HEK293 (cell line): ENCODE results near the gene STPG2.

ENCODE experiments used
- CTCF ChIA-PET: fragments of 350-600 bp; formaldehyde crosslinking; extraction: SDS; loops from one replicate; lab custom pipeline; 2021; ENCODE audit warnings: antibody characterized with exemption; lab: Yijun Ruan, JAX
- POLR2A ChIA-PET: fragments of 300-600 bp; formaldehyde crosslinking; extraction: SDS; loops from one replicate; lab custom pipeline; 2020; ENCODE audit warnings: antibody characterized with exemption, inconsistent platforms; lab: Yijun Ruan, JAX
- H3K27ac ChIP-seq: fragments of 200-500 bp; sonication (Bioruptor generic); 2 replicates; pipeline ENCODE4 v1.5.1; 2014; ENCODE audit warnings: low read depth, low read length, control low read depth, inconsistent platforms; ENCODE audit errors: extremely low read depth
- H3K36me3 ChIP-seq, 2 experiments: fragments of 200-500 bp in 1 of 2; sonication (Bioruptor generic) in 1 of 2; 1 replicate in 1 of 2; 2 replicates in 1 of 2; pipeline ENCODE4 v1.5.1; 2014 to 2017; ENCODE audit warnings: inconsistent platforms in 2 of 2, low read length in 2 of 2; ENCODE audit not compliant: control insufficient read depth in 2 of 2, insufficient read depth in 1 of 2
- H3K4me1 ChIP-seq: fragments of 200-500 bp; sonication (Bioruptor generic); 2 replicates; pipeline ENCODE4 v1.5.1; 2014; ENCODE audit warnings: mild to moderate bottlenecking, low read length, inconsistent platforms; ENCODE audit not compliant: control insufficient read depth, insufficient read depth
- H3K4me3 ChIP-seq: 2 replicates; pipeline ENCODE4 v1.5.1; 2011; ENCODE audit warnings: low read depth, mild to moderate bottlenecking, control low read depth, low read length, moderate library complexity
- H3K9me3 ChIP-seq: fragments of 200-500 bp; sonication (Bioruptor generic); 2 replicates; pipeline ENCODE4 v1.5.1; 2014; ENCODE audit warnings: low read depth, low read length, inconsistent platforms; ENCODE audit not compliant: control insufficient read depth, insufficient read depth
- GFI1B ChIP-seq: fragments of 450-650 bp; formaldehyde crosslinking; IDR thresholded peaks from 2 replicates; pipeline ENCODE4 v1.5.1; 2016; ENCODE audit warnings: missing biosample characterization, missing genetic modification characterization
- HOXD13 ChIP-seq: sonication (generic); formaldehyde crosslinking; IDR thresholded peaks from 2 replicates; pipeline ENCODE4 v1.8.0; 2022; ENCODE audit warnings: missing genetic modification reagents, borderline replicate concordance
- IKZF3 ChIP-seq: fragments of 450-650 bp; IDR thresholded peaks from 2 replicates; pipeline ENCODE4 v1.5.0; 2018; ENCODE audit warnings: missing biosample characterization, mild to moderate bottlenecking, missing genetic modification characterization, moderate library complexity
- INSM2 ChIP-seq: fragments of 450-650 bp; formaldehyde crosslinking; IDR thresholded peaks from 2 replicates; pipeline ENCODE4 v1.5.1; 2016; ENCODE audit warnings: missing biosample characterization, missing genetic modification characterization
- PRDM10 ChIP-seq: fragments of 450-650 bp; formaldehyde crosslinking; IDR thresholded peaks from 2 replicates; pipeline ENCODE4 v1.5.1; 2016; ENCODE audit warnings: missing biosample characterization, missing genetic modification characterization
- SALL2 ChIP-seq: fragments of 450-650 bp; formaldehyde crosslinking; IDR thresholded peaks from 2 replicates; pipeline ENCODE4 v1.5.0; 2017; ENCODE audit warnings: missing biosample characterization, mild to moderate bottlenecking, missing genetic modification characterization, borderline replicate concordance
- WT1 ChIP-seq: fragments of 450-650 bp; formaldehyde crosslinking; IDR thresholded peaks from 2 replicates; pipeline ENCODE4 v1.5.1; 2016; ENCODE audit warnings: missing biosample characterization, missing genetic modification characterization
- ZBTB20 ChIP-seq: fragments of 450-650 bp; formaldehyde crosslinking; IDR thresholded peaks from 2 replicates; pipeline ENCODE4 v1.5.1; 2016; ENCODE audit warnings: missing biosample characterization, missing genetic modification characterization
- ZBTB26 ChIP-seq: fragments of 450-650 bp; formaldehyde crosslinking; optimal IDR thresholded peaks from 2 replicates; pipeline ENCODE3; 2016; ENCODE audit warnings: missing biosample characterization, mild to moderate bottlenecking, missing genetic modification characterization
- ZBTB44 ChIP-seq: fragments of 450-650 bp; IDR thresholded peaks from 2 replicates; pipeline ENCODE4 v1.5.1; 2018; ENCODE audit warnings: missing biosample characterization, mild to moderate bottlenecking, missing genetic modification characterization
- ZBTB7A ChIP-seq: fragments of 450-650 bp; formaldehyde crosslinking; IDR thresholded peaks from 2 replicates; pipeline ENCODE4 v1.5.1; 2016; ENCODE audit warnings: low read depth, missing biosample characterization, missing genetic modification characterization
- ZFHX2 ChIP-seq: fragments of 450-650 bp; formaldehyde crosslinking; conservative IDR thresholded peaks from 2 replicates; pipeline ENCODE4 v1.5.1; 2016; ENCODE audit warnings: missing biosample characterization, missing genetic modification characterization
- ZFP3 ChIP-seq: fragments of 450-650 bp; formaldehyde crosslinking; IDR thresholded peaks from 2 replicates; pipeline ENCODE4 v1.5.1; 2016; ENCODE audit warnings: low read depth, missing biosample characterization, missing genetic modification characterization
- ZNF146 ChIP-seq: fragments of 450-650 bp; formaldehyde crosslinking; IDR thresholded peaks from 2 replicates; pipeline ENCODE4 v1.5.1; 2016; ENCODE audit warnings: missing biosample characterization, missing genetic modification characterization
- ZNF155 ChIP-seq: fragments of 450-650 bp; formaldehyde crosslinking; IDR thresholded peaks from 2 replicates; pipeline ENCODE4 v1.5.1; 2016; ENCODE audit warnings: missing biosample characterization, missing genetic modification characterization
- ZNF24 ChIP-seq: fragments of 450-650 bp; formaldehyde crosslinking; IDR thresholded peaks from 2 replicates; pipeline ENCODE4 v1.5.1; 2016; ENCODE audit warnings: missing biosample characterization, missing genetic modification characterization
- ZNF335 ChIP-seq: fragments of 450-650 bp; formaldehyde crosslinking; conservative IDR thresholded peaks from 2 replicates; pipeline ENCODE4 v1.5.1; 2016; ENCODE audit warnings: missing biosample characterization, missing genetic modification characterization
- ZNF341 ChIP-seq: fragments of 450-650 bp; formaldehyde crosslinking; IDR thresholded peaks from 2 replicates; pipeline ENCODE4; 2016; ENCODE audit warnings: low read depth, missing biosample characterization, missing genetic modification characterization
- ZNF510 ChIP-seq: fragments of 450-650 bp; formaldehyde crosslinking; IDR thresholded peaks from 2 replicates; pipeline ENCODE4 v1.5.1; 2018; ENCODE audit warnings: mild to moderate bottlenecking, missing genetic modification characterization, missing biosample characterization; ENCODE audit not compliant: insufficient replicate concordance
- ZNF610 ChIP-seq: fragments of 450-650 bp; formaldehyde crosslinking; IDR thresholded peaks from 2 replicates; pipeline ENCODE4 v1.5.1; 2016; ENCODE audit warnings: missing biosample characterization, missing genetic modification characterization, borderline replicate concordance
- TF ChIP-seq, protein P1 (sequence below): fragments of 450-650 bp; formaldehyde crosslinking; conservative IDR thresholded peaks from 2 replicates; pipeline ENCODE4 v1.5.1; 2016; ENCODE audit warnings: low read depth, missing biosample characterization, missing genetic modification characterization

Gene STPG2

DNA sequence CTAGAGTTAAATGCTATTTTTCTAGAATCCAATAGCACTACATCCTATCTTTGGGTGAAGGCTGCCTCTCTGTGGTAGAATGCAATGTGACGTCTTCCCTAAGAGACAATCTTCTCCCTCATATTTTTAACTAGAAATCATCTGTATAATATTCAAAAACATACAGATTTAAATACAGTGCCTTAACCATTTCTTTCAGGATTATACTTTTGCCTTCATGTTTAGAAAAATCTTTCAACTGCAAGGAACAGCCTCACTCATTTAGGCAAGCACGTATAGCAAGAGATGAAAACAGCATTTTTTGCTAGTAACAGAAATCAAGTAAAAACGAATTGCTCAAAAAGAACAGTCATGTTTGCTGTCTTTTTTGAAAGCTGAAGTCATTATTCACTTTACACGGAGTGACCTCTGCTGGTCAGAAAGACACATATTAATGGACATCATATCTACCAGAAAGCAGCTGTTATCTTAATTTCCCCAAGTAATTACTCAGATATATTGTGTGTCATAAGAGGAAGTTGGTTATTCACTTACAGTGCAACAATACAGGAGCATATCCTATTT is 422.3 kb downstream of the STPG2 start:
- no peaks in the 10 kb centered on the region for H3K36me3 ChIP-seq
- ChIA-PET CTCF (no interaction called here), POLR2A (no interaction called here)
- H3K9me3 ChIP-seq, result no peaks in the 10 kb centered on the region
- H3K27ac ChIP-seq, result no peak overlapping the region
- no peak overlapping the region for H3K4me3 ChIP-seq
- no peaks in the 10 kb centered on the region for H3K4me1 ChIP-seq
- TF ChIP-seq ZNF610, result no peak
- no peak for TF ChIP-seq ZBTB26
- TF ChIP-seq ZFHX2 (tag by site-specific recombination), result no peak
- TF ChIP-seq HOXD13 (CRISPR knock-in tag), result no peak
- TF ChIP-seq, protein P1, sequence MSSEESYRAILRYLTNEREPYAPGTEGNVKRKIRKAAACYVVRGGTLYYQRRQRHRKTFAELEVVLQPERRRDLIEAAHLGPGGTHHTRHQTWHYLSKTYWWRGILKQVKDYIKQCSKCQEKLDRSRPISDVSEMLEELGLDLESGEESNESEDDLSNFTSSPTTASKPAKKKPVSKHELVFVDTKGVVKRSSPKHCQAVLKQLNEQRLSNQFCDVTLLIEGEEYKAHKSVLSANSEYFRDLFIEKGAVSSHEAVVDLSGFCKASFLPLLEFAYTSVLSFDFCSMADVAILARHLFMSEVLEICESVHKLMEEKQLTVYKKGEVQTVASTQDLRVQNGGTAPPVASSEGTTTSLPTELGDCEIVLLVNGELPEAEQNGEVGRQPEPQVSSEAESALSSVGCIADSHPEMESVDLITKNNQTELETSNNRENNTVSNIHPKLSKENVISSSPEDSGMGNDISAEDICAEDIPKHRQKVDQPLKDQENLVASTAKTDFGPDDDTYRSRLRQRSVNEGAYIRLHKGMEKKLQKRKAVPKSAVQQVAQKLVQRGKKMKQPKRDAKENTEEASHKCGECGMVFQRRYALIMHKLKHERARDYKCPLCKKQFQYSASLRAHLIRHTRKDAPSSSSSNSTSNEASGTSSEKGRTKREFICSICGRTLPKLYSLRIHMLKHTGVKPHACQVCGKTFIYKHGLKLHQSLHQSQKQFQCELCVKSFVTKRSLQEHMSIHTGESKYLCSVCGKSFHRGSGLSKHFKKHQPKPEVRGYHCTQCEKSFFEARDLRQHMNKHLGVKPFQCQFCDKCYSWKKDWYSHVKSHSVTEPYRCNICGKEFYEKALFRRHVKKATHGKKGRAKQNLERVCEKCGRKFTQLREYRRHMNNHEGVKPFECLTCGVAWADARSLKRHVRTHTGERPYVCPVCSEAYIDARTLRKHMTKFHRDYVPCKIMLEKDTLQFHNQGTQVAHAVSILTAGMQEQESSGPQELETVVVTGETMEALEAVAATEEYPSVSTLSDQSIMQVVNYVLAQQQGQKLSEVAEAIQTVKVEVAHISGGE, result no peak
- TF ChIP-seq, all 188 proteins: peak for 0

DNA sequence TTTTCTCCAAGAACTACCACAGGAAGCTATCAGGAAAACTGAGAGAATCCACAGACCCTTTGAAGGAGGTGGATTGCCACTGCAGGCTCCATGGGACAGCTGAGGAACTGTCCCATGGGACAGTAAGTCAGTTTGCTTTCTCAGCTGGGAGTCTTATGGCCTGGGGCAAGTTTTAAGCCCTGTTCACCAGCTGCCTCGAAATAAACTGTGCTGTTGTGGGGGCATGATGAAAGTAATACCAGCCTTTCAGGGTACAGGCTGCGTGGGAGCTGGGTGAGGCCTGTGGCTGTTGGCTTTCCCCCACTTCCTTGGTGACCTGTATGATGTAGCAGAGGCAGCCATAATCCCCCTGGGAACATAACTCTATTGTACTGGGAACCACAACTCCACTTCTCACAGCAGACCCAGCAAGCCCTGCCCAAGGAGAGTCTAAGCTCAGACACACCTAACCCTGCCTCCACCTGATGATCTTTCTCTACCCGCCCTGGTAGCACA is 452.1 kb downstream of the STPG2 start:
- Histone ChIP-seq H3K36me3 (no peaks in the 10 kb centered on the region), H3K4me3 (no peak overlapping the region), H3K4me1 (no peaks in the 10 kb centered on the region), H3K9me3 (no peaks in the 10 kb centered on the region), H3K27ac (no peak overlapping the region)
- POLR2A ChIA-PET, result no interaction called here
- CTCF ChIA-PET, result no interaction called here
- TF ChIP-seq PRDM10 (tag by site-specific recombination), result no peak
- TF ChIP-seq SALL2, result no peak
- no peak for TF ChIP-seq ZNF24 (tag by site-specific recombination)
- TF ChIP-seq GFI1B (tag by site-specific recombination), result no peak
- no peak for TF ChIP-seq WT1 (tag by site-specific recombination)
- TF ChIP-seq ZNF341, result no peak
- no peak for TF ChIP-seq INSM2
- no peak for TF ChIP-seq ZBTB7A (tag by site-specific recombination)
- no peak for TF ChIP-seq HOXD13 (CRISPR knock-in tag)
- TF ChIP-seq IKZF3 (tag by site-specific recombination), result no peak
- TF ChIP-seq ZBTB44 (tag by site-specific recombination), result no peak
- TF ChIP-seq ZNF155 (tag by site-specific recombination), result no peak
- no peak for TF ChIP-seq ZNF335 (tag by site-specific recombination)
- TF ChIP-seq ZNF510, result no peak
- no peak for TF ChIP-seq ZBTB20 (tag by site-specific recombination)
- TF ChIP-seq ZFP3, result no peak
- no peak for TF ChIP-seq ZNF146 (tag by site-specific recombination)
